Central memory CD8-positive, alpha-beta T cell (primary cell): Measurements from ENCODE around the gene USP53.

ENCODE experiments used
- ATAC-seq: fragments of 150-1000 bp; cut with Tn5 transposase; replicated peaks from 2 replicates; pipeline ENCODE4 v1.10.0; 2022; ENCODE audit warnings: mild to moderate bottlenecking, moderate FRiP score, moderate number of reproducible peaks; ENCODE audit not compliant: poor library complexity, severe bottlenecking; ENCODE audit errors: extremely low read depth
- DNase-seq, 2 donors: peaks; one replicate each; pipeline ENCODE4 v3.0.0; 2021; ENCODE audit warnings: low spot score in 2 of 2
- H3K27ac Mint-ChIP-seq: one replicate; pipeline ENCODE4 v1.8.0; 2022; ENCODE audit warnings: low read depth, mild to moderate bottlenecking, moderate library complexity, mixed read lengths
- H3K27me3 Mint-ChIP-seq: one replicate; pipeline ENCODE4 v1.8.0; 2022; ENCODE audit warnings: mixed read lengths
- H3K36me3 Mint-ChIP-seq: one replicate; pipeline ENCODE4 v1.8.0; 2022; ENCODE audit warnings: mild to moderate bottlenecking, moderate library complexity, mixed read lengths; ENCODE audit not compliant: insufficient read depth
- H3K4me1 Mint-ChIP-seq: one replicate; pipeline ENCODE4 v1.8.0; 2022; ENCODE audit warnings: mixed read lengths
- H3K4me3 Mint-ChIP-seq: one replicate; pipeline ENCODE4 v1.8.0; 2022; ENCODE audit warnings: mild to moderate bottlenecking, moderate library complexity, mixed read lengths
- H3K9me3 Mint-ChIP-seq: one replicate; pipeline ENCODE4 v1.8.0; 2022; ENCODE audit warnings: mixed read lengths

Gene USP53

DNA sequence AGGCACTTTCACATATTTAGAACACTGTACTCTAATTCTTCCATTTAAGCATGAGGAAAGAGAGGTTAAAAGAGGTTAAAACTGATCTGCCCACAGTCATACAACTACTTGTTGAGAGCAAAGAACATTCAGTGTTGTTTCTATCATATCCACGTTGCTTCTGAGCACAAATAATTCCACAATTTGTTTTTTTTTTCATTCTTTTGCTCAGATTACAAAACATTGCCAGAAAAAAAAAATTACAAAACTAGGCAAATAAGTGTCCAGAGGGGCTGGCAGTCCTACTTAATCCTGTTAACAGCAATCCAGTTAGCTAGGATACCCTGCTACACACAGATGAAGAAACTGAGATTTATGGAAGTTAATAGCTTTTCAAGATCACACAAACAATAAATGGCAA, 6.3 kb upstream of the USP53 start:
- Mint-ChIP-seq H3K4me3 (no peak overlapping the region), H3K27ac (no peak overlapping the region), H3K36me3 (peaks cover 2% of the 10 kb centered on the region), H3K27me3 (peaks cover 19% of the 10 kb centered on the region), H3K4me1 (peaks cover 8% of the 10 kb centered on the region), H3K9me3 (no peaks in the 10 kb centered on the region)
- ATAC-seq = no peak
- no peak for DNase-seq

DNA sequence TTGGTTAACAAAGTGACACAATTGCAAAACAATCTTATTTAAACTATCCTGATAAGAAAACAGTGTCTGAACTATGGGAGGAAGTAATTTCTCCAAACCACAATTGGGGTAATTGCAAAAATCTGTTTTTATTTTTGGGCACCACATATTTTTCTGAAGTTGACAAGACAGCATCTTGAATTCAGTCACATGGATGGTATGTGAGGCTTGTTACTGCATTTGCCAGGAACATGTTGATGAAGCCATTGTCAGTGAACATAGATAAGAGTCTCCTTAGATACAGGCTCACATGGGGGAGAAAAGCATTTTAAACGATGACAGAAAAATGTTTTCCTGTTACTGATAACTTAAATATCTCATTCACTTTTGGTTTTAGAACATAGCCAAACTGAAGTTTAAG, 5.5 kb upstream of the USP53 start:
- DNase-seq = no peak
- Mint-ChIP-seq H3K4me3 (no peak overlapping the region), H3K36me3 (peaks cover 3% of the 10 kb centered on the region), H3K4me1 (peaks cover 16% of the 10 kb centered on the region), H3K9me3 (no peaks in the 10 kb centered on the region), H3K27ac (no peak overlapping the region), H3K27me3 (peaks cover 10% of the 10 kb centered on the region)
- no peak for ATAC-seq

DNA sequence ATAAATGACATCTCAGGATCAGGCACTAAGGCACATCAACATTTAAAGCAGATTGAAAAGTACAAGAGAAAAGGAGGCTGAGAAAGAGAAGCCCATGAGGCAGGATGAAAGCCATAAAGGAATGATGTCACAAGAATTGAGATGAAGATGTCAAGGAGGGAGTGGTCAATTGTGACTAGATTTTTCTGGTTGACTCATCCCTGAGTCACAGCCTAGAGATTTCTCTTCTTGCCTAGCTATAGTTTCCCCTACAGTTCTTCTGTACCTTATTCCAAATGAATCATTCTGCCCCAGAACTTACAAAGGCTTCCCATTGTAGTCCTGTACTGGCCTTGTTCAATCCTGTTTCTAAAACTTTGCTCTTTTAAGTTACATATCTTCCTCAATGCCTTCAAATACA, 3.4 kb upstream of the USP53 start:
- Mint-ChIP-seq H3K4me3 (no peak overlapping the region), H3K27ac (no peak overlapping the region), H3K9me3 (no peaks in the 10 kb centered on the region), H3K4me1 (peaks cover 27% of the 10 kb centered on the region), H3K36me3 (peaks cover 8% of the 10 kb centered on the region), H3K27me3 (no peaks in the 10 kb centered on the region)
- ATAC-seq (no peak), DNase-seq (no peak)

DNA sequence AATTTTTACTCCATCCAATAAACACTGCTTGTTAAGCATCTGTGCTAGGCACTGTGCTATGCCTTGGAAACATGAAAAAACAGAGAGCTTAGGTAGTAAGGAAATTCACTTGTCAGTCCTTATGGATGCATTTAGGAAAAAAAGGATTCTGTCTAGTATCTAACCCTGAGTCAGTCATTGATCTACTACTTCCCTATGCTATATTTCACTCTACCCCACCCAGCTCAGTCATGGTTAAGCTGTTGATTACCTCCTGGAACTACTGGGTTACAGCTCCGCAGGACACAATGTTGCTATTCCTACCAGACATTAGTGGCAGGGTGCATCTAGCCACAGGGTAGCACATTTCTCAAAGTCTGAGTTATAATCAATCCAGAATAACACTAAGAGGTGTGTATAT, 2.9 kb upstream of the USP53 start:
- H3K4me1 Mint-ChIP-seq = peaks cover 27% of the 10 kb centered on the region
- H3K4me3 Mint-ChIP-seq = no peak overlapping the region
- no peaks in the 10 kb centered on the region for H3K9me3 Mint-ChIP-seq
- no peak for ATAC-seq
- no peak overlapping the region for H3K27ac Mint-ChIP-seq
- no peaks in the 10 kb centered on the region for H3K27me3 Mint-ChIP-seq
- peaks cover 8% of the 10 kb centered on the region for H3K36me3 Mint-ChIP-seq
- DNase-seq = no peak

DNA sequence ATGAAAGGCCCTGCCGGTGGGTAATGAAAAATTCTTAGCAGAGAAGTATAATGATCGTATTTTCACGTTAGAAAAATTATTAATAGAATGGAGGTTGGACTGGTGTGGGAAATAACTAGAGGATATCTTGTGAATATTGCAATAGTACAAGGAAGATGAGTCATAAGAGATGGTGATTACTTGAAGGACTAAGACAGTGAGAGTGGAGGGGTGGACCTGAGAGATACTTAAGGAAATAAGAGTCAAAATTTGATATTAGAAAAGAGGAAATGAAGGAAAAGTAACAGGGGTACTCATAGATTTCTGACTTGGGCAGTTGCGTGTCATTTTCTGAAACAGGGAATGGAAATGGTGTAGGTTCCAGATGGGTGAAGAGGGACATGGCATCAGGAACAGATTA, 1.7 kb upstream of the USP53 start:
- no peaks in the 10 kb centered on the region for H3K9me3 Mint-ChIP-seq
- H3K4me1 Mint-ChIP-seq = peaks cover 27% of the 10 kb centered on the region
- H3K27ac Mint-ChIP-seq = no peak overlapping the region
- peaks cover 8% of the 10 kb centered on the region for H3K36me3 Mint-ChIP-seq
- DNase-seq = no peak
- no peaks in the 10 kb centered on the region for H3K27me3 Mint-ChIP-seq
- no peak for ATAC-seq
- peak overlapping the region; percentile 94 for H3K4me3 Mint-ChIP-seq

DNA sequence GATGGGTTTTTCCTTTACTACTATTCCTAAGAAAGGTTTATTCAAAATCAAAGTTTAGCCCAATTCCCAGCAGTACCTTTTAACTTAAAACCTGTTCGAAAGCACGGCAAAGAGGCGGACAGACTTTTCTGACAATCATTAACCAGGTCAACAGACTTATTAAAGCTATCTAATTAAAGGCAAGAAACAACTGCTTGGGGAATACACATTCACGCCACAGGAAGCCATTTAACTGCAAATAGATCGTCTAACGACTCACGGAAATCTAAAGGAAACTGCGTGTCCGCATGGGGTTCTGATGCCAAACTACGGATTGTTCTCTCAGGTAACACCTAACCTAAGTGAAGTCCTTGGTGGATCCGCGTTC, 663 bp upstream of the USP53 start:
- Mint-ChIP-seq H3K9me3 (no peaks in the 10 kb centered on the region), H3K36me3 (peaks cover 8% of the 10 kb centered on the region), H3K4me1 (peaks cover 27% of the 10 kb centered on the region), H3K27ac (peak overlapping the region; percentile 96), H3K4me3 (peak overlapping the region; percentile 94), H3K27me3 (no peaks in the 10 kb centered on the region)
- DNase-seq = no peak
- ATAC-seq = peak; percentile 33

DNA sequence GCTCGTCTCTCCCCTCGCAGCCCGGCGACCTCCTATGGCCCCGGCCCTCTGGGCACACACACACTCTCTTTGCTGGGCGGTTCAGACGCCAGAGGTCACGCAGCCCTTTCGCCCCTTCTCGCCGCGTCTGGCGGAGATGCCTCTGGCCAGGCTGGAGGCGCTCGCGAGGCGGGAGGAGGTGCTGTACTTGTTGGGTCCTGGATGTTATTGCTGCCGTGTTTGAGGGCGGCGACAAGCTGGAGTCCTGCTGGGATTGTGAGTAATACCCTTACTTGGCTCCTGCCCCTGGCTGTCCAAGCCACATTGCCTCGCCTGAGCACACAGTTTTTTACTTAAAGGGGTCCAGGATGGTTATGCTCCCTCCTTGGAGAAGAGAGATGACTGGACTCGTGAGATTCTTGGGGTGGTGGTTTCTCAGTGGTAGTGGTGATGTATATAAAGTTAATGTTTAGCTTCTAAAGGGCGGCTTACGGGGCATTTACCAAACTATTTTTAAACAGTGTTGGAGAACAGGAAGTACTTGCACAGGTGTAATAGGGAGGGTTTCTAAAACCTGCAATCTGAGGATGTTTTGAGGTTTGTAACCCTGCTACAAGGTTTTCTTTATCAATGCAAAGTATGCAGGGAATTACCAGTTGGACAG, 572 bp downstream of the USP53 start:
- peak in 1 of 2 donors; percentile 43 for DNase-seq
- ATAC-seq = peak; percentile 17
- Mint-ChIP-seq H3K27me3 (no peaks in the 10 kb centered on the region), H3K4me3 (peak overlapping the region; percentile 94), H3K4me1 (peaks cover 27% of the 10 kb centered on the region), H3K9me3 (no peaks in the 10 kb centered on the region), H3K36me3 (peaks cover 13% of the 10 kb centered on the region), H3K27ac (peak overlapping the region; percentile 96)

DNA sequence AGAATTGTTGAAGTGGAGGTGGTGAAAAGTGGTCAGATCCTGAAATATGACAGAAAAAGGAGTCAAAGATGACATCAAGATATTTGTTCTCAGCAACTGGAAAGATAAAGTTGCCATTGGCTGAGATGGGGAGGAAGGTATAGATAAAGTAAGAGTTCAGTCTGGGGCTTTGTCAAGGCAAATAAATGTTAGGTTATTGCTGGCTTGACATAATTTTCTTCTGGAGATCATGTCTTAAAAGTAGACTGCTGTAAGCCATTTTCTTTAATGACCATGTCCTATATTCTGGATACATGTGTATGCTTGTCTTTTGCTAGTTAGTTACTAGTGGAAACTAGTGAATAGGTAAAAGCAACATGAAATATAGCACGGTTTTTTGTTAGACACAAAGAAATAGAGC, 5.6 kb downstream of the USP53 start:
- H3K36me3 Mint-ChIP-seq = peaks cover 5% of the 10 kb centered on the region

DNA sequence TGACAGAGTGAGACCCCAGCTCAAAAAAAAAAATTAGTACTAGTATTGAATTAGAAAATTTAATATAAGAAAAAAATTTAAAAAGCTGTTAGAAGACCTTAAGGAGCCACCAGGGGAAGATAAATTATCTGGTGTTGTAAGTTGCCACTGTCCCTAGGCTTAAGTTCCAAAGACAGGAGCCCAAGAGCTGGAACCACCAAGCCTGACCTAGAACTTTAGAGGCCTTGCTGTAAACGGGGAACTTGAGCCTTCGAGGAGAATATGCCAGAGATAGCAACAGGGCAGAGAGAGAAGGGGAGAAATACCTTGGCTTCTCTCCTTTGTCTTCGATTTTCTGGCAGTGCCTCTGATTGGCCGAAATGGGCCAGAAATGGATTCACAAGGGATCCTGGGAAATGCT, 8.9 kb downstream of the USP53 start:
- Mint-ChIP-seq H3K4me1 (no peaks in the 10 kb centered on the region), H3K27ac (no peak overlapping the region), H3K27me3 (no peaks in the 10 kb centered on the region), H3K4me3 (no peak overlapping the region), H3K36me3 (peaks cover 5% of the 10 kb centered on the region), H3K9me3 (no peaks in the 10 kb centered on the region)
- no peak for ATAC-seq
- no peak for DNase-seq

More for the DNA sequence above, 5.6 kb downstream of the USP53 start:
- Mint-ChIP-seq H3K4me1 (peaks cover 4% of the 10 kb centered on the region), H3K27ac (no peak overlapping the region), H3K9me3 (no peaks in the 10 kb centered on the region), H3K4me3 (no peak overlapping the region), H3K27me3 (no peaks in the 10 kb centered on the region)
- DNase-seq = no peak
- ATAC-seq = no peak

DNA sequence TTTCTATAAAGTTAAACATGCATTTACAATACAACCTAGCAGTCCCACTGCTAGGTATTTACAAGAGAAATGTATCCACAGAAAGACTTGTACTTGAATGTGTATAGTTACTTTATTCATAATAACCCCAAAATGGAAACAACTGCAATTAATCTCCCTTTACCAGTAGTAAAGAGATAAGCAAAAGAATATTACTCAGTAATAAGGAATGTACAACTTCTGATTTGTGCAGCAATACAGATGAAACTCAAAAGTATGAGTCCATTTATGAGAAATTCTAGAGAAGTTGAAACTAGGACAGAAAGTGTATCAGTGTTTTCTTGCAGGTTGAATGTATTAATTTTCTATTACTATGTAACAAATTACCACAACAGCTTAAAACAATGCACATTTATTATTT, 15.2 kb downstream of the USP53 start:
- Mint-ChIP-seq H3K4me3 (no peak overlapping the region), H3K27ac (no peak overlapping the region), H3K27me3 (no peaks in the 10 kb centered on the region), H3K9me3 (no peaks in the 10 kb centered on the region), H3K36me3 (peaks cover 4% of the 10 kb centered on the region), H3K4me1 (peaks cover 6% of the 10 kb centered on the region)
- ATAC-seq (no peak), DNase-seq (no peak)

DNA sequence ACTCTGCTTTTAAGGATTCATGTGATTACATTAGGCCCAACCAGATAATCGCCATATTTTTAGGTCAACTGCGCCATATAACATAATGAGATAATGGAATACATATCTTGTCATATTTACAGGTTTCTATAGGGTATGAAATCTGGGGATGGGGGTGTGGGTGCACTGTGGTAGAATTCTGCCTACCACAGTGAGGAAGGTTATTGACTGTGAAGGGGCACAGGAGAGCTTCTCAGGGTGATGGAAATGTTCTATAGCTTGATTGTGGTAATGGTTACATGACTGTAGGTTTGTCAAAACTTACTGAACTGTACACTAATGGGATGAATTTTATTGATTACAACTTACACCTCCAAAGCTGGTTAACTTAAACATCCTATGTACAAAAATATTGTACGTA, 15.9 kb downstream of the USP53 start:
- DNase-seq = no peak
- H3K4me3 Mint-ChIP-seq = no peak overlapping the region
- ATAC-seq = no peak
- no peaks in the 10 kb centered on the region for H3K27me3 Mint-ChIP-seq
- H3K9me3 Mint-ChIP-seq = no peaks in the 10 kb centered on the region
- H3K4me1 Mint-ChIP-seq = peaks cover 11% of the 10 kb centered on the region
- H3K27ac Mint-ChIP-seq = no peak overlapping the region
- H3K36me3 Mint-ChIP-seq = peaks cover 4% of the 10 kb centered on the region

DNA sequence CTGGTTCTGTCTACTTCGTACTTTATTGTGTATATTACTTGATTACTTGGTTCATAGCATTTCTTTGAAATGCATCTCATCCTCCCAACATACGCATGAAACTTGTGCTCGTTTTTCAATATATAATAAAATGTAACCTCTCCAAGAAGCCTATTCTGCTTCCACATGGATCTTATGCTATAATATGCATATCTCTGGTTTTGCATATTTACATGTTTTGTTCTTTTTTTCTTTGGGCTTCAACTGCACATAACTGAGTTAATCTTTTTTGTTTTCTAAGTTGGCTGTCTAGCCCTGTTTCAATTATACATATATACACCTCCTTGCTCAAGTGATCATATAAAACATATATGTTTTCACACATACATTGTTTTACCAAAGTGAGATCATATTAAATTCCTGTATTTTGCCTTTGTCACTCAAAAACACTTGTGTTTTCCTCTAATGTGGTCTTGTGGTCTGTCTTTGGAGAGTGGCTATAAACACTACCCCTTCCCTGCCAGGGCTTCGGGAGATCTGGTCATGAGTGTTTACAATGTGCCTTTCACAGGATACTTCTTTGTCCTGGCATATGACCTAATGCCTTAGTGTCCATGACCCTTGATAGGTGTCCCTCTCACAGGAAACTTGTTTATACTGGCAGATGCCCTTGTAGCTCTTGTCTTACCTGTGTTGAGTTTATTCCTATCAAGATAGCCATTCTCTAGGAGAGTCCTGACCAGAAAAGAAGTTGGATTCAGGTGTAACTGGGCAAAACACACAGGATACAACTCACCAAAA, 17.6 kb downstream of the USP53 start:
- H3K27me3 Mint-ChIP-seq = no peaks in the 10 kb centered on the region
- H3K36me3 Mint-ChIP-seq = peaks cover 5% of the 10 kb centered on the region
- DNase-seq = no peak
- H3K9me3 Mint-ChIP-seq = no peaks in the 10 kb centered on the region
- ATAC-seq = no peak
- no peak overlapping the region for H3K4me3 Mint-ChIP-seq
- H3K27ac Mint-ChIP-seq = no peak overlapping the region
- H3K4me1 Mint-ChIP-seq = peaks cover 19% of the 10 kb centered on the region

DNA sequence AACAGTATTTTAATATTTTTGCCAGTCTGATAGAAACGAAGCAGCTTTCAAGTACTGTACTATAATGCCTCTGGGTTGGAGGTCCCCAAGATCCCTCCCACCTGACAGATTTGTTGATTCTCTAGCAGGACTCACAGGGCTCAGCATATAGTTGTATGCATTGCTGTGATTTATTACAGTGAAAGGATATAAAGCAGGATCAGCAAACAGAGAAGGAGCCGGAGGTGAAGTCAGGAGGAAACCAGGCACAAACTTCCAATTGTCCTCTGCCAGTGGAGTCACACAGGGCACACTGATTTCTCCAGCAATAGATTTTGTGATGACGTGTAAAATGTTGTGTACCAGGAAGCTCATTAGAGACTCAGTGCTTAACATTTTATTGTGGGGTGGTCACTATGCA, 19.0 kb downstream of the USP53 start:
- DNase-seq (no peak), ATAC-seq (no peak)
- no peaks in the 10 kb centered on the region for H3K9me3 Mint-ChIP-seq
- H3K4me1 Mint-ChIP-seq = peaks cover 19% of the 10 kb centered on the region
- H3K27me3 Mint-ChIP-seq = no peaks in the 10 kb centered on the region
- peaks cover 9% of the 10 kb centered on the region for H3K36me3 Mint-ChIP-seq
- H3K27ac Mint-ChIP-seq = no peak overlapping the region
- no peak overlapping the region for H3K4me3 Mint-ChIP-seq
